Activated CD4-positive, alpha-beta T cell treated with anti-CD3 and anti-CD28 coated beads, Interleukin-2, amount 50 U/mL, for 16 hours (primary cell): ENCODE data around the gene PXMP2.
"Not testable (repeated sequence)": the region's sequence is repeated elsewhere in the genome, so short reads cannot be mapped to it uniquely, and the experiment has no call there.

Experiments used
- DNase-seq: peaks from one replicate; pipeline ENCODE4 v3.0.0-alpha.2; 2020

The PXMP2 gene

DNA sequence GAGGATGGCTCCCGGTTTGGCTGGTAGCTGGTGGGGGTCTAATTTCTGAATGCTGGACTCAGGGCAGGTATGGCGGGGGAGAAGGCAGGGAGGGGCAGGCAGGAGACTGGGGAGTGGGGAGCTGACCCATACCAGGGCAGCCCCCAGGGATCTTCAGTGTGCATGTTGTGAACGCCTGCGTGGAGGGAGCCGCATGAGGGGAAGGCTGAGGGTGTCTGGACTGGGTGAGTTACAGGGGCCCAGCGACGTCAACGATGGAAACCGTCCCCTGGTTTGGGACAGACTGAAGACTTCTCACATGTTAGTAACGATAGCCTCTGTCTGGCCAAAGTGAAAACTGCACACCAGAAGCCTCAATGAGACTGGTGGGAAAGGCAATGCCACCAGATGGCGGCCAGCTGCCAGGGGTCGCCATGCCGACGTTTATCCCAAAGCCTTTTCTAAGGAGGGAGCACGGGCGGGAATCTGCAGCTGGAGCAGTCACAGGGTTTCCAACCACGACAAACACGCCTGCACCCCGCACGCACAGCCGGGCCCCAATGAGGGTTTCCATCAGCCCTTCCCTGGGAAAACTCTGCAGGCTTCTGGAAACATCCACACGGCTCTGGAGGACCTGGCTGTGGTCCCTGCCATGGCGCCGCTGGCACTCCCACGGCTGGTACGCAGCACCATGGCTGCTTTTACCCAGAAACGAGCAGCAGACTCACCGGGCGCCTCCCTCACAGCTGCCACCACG lies 37.3 kb downstream of the PXMP2 start:
- DNase-seq, result no peak

GRCh38 chr12:132726386-132726785 lies 39.0 kb downstream of the PXMP2 start:
- DNase-seq, result no peak

DNA sequence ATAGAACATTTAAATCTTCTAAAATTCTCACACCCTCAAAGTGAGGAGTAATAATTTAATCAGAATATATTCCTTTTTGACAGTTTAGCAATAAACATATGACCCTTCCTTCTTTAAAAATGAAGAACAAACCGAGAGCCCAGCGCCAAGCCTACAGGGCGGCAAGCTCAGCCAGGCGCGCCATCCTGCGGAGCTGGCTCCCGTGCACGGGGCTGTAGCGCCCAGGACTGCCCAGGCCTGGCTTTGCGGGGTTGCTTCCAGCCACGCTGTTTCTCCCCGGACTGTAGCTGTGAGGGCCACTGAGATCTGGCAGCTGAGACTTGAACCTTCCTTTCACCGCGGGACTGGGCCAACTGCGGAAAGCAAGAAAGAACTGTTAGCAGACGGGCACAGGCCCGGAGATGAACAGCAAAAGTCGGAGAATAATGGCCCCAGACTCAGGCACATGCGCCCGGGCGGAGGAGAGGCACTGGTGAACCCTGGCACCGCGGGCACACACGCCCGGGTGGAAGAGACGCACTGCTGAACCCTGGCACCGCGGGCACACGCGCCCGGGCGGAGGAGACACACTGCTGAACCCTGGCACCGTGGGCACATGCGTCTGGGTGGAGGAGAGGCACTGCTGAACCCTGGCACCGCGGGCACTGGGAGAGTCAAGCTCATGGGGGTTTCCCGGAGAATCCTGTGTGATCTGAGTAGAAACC lies 39.9 kb downstream of the PXMP2 start:
- DNase-seq, result no peak

DNA sequence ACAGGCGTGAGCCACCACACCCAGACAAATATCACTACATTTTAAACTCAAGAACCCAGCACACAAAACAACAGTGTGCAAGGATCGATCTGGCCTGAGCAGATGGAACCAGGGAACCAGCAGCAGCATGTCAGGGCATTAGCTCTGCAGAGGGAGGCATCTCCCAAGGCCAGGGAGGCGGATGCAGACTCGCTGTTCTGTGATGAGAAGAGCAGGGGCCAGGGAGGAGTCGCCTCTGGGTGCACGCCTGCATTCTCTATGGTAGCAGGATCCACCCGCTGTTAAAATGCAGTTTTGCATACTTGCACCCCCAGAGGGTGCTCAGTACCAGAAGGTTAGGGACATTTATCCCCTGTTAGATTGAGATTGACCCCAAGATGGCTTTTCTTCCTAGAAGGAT lies 41.1 kb downstream of the PXMP2 start:
- no peak for DNase-seq

DNA sequence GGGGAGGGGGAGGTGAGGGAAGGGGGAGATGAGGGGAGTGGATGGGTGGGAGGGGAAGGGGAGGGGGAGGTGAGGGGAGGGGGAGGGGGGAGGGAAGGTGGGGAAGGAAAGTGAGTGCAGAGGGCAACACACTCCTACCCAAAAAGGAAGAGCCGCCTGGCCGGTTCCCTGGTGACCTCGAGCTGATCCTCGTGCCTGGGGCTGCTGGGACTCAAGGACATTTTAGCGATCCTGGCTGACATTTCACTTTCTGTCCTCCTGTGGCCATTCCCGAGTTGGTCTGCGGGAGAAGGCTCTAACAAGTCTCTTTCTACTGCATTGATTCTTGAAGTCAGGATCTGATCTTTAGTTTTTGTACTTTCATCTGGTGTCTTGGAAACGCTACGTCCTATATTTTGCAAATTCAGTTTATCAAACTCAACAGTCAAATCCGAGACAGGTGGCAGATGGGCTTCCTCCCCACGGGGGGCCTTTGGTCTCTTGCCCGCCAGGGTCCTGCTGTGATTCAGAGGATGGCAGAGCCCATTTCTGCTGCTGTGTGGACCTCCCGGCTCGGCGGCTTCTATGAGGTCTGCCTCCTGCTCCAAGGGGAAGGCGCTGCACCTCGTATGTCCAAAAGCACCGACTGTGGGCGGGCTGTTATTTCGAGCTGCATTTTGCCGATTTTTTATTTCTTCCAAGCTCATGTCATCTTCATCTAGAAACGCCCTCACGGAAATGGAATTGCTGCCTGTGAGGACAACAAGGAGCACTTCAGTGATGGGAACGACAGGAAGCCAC lies 42.3 kb downstream of the PXMP2 start:
- DNase-seq, result no peak

DNA sequence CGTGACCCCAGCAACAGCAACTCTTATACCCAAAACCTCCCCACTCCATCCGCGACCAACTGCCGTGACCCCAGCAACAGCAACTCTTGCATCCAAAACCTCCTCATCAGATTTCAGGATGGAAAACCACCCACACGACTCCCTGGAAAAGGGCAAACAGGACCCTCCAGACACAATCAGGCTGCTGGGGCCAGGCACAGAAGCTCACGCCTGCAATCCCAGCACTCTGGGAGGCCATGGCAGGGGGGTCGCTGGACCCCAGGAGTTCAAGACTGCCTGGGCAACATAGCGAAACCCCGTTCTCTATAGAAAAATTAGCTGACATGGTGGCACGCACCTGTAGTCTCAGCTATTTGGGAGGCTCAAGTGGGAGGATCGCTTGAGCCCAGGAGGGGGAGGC lies 43.0 kb downstream of the PXMP2 start:
- no peak for DNase-seq

DNA sequence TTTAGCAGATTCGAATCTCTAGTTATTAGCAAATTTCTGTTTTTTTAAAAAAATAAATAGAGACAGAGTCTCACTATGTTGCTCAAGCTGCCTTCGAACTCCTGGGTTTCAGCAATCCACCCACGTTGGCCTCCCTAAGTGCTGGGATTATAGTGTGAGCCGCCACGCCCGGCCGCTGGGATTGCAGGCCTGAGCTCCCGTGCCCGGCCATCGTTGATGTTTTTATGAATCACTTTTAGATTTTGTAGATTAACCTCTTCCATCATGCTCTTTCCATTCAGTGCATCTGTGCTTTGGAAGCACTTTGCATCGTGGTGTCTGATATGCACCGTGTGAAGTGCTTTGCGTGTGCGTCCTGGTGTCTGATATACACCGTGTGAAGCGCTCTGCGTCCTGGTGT lies 44.2 kb downstream of the PXMP2 start:
- DNase-seq, result no peak

GRCh38 chr12:132734206-132734605 lies 46.8 kb downstream of the PXMP2 start:
- no peak for DNase-seq

GRCh38 chr12:132735496-132735895 lies 48.1 kb downstream of the PXMP2 start:
- DNase-seq, result no peak

DNA sequence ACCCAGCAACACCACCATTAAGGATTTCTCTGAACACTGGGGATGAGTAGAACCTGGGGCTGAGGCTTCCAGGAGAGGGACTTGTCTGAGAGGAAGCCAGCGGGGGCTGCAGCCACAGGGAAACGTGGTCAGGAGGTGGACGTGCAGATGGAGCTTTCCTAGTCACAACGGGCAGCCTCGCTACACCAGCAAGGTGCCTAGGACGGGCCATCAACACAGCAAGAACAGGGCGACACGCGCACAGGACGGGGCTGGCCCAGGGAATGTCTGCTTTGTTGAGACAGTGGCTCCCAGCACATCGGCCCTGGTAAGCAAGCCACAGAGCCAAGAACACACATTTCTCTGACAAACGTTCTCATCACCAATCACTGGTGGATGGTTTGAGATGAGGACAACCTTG lies 49.0 kb downstream of the PXMP2 start:
- DNase-seq, result no peak

DNA sequence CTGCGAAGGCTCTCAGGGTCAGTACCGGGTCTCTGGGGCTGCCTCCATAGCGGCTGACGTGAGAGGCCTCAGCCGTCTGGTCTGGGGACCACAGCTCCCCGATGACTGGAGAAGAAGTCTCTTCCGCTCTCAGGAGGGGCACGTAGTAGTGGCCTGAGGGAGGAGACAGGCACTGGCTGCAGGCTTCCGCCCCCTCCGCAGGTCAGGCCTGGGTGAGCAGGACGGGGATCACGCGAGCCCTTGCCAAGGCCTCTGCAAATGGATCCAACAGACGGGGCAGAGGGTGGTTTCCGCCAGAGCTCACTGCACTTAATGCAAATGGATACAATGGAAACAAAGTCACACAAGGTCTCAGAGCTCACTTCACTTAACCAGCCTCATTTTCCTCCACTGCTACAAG lies 49.5 kb downstream of the PXMP2 start:
- no peak for DNase-seq

DNA sequence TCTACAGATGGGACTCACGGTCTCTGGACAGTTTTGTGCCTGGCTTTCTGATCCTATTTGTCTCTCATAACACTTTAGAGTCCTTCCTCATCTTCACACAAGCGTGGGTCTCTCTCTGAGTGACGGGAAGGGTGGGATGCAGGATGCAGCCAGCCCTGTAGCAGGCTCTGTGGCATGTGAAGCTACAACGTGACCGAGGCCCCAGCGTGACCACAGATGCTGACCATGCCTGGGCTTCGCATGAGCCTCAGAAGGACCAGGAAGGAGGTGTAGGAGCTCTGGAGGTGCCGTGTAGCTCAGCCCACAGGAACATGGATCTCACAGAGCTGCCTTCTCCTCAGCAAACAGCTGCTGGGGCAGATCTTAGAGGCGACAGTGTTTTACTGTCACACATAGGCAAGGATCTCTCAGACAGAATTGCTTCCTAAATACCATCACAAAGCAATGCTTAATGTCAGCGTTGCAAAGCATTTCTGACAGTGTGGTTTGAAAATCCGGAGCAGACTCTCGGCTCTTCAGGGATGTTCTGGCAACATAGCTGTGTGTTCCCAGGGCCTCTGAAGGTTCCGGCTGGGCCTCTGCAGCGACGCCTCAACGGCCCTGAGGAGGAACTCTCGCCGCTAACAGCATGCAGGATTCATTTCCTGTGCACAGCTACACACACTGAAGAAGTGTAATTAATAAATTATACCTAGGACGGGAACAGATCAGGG lies 52.4 kb downstream of the PXMP2 start:
- DNase-seq, result no peak

DNA sequence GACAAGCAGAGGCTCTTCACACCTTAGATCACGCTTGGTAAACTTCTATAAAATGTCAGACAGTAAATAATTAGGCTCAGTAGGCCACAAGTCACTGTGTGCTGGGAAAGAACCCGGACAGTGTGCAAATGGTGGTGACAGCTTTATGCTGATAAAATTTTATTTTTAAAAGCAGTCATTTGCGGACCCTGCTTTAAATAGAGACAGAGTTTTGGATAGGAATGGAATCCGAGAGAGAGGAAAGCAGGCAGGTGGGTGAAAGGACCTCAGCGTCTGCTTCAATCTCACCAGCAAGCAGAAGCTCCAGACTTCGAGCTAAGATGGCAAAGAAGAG lies 52.9 kb downstream of the PXMP2 start:
- DNase-seq, result no peak

- no peak for DNase-seq
These were observed 53.3 kb downstream of the PXMP2 start for GRCh38 chr12:132740652-132741051.

DNA sequence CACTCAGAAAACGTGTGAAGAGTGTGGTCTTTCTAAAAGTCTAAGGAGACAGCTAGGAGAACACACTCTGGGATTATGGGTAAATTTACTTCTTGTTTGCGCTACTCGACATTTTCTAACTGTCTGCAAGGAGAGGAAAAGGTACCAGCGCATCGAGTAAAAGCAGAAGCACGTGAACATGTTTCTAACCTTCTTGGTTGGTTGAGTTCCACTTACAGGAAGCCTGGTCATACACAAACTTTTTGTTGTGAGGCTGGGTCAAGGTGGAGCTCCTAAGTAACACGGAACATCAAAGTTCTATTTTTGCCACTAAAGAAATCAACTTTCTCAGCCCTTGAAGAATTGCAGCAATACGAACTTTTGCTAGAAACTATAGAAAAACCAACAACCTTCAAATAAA lies 54.2 kb downstream of the PXMP2 start:
- DNase-seq, result no peak

GRCh38 chr12:132743831-132744230 lies 56.4 kb downstream of the PXMP2 start:
- no peak for DNase-seq

GRCh38 chr12:132746613-132747012 lies 59.2 kb downstream of the PXMP2 start:
- DNase-seq, result no peak

GRCh38 chr12:132747395-132747794 lies 60.0 kb downstream of the PXMP2 start:
- no peak for DNase-seq

- no peak for DNase-seq
These were observed 60.5 kb downstream of the PXMP2 start for GRCh38 chr12:132747896-132748295.

GRCh38 chr12:132748319-132748718 lies 60.9 kb downstream of the PXMP2 start:
- no peak for DNase-seq

DNA sequence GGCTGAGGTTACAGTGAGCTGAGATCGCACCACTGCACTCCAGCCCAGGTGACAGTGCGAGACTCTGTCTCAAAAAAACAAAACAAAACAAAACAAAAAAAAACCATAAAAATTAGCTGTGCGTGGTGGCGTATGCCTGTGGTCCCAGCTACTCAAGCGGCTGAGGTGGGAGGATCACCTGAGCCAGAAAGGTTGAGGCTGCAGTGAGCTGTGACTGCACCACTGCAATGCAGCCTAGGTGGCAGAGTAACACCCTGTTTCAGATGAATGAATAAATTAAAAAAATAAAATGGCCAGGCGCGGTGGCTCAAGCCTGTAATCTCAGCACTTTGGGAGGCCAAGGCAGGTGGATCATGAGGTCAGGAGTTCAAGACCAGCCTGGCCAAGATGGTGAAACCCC lies 66.3 kb downstream of the PXMP2 start:
- not testable (repeated sequence) for DNase-seq

DNA sequence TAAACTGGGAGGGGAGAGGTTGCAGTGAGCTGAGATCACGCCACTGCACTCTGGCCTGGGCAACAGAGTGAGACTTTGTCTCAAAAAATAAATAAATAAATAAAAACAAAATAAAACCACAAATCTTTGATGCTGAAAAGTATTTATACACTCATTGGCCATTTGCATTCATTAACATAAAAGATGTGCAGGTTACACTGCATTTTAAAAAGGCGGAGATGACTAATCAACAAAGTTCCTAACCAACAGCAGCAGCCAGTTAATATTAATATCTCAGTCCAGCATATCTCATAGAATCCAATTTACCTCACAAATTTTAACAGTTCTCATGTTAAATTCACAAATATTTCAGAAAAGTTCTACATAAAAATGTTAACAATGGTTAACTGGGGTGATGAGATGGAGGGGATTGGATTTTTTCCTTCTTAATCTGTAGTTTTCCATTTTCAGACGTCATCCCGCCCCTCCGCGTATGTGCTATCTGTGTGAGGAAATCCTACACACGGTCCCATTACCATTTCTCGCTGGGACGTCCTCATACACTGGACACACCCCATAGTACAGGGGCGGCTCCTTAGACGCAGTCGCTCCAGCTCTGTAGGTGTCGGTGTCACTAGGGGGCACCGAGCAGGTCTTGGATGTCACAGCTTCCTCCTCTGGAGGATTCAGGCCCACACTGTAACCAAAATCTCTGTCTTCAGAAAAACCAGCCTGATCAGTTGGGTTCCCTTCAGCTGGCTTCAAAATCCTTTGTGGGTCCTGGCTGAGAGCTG lies 67.0 kb downstream of the PXMP2 start:
- DNase-seq, result no peak
